Upper lobe of left lung (tissue), 6 donors: ENCODE results near the gene RASD1. TPM values are rescaled to one million over a fixed set of nuclear protein-coding genes. Genes with fewer than 3 reads are reported as not detected.
A peak's percentile ranks its signal among the peaks of the same experiment; 100 is the strongest.

Source experiments
- ATAC-seq, 2 donors: fragments of 200-7000 bp; cut with Tn5 transposase; one replicate each; pipeline ENCODE4 v1.9.1; 2022; ENCODE audit warnings: mild to moderate bottlenecking in 2 of 2, moderate library complexity in 2 of 2; ENCODE audit not compliant: low FRiP score in 2 of 2
- DNase-seq, 2 donors: peaks; one replicate each; pipeline ENCODE4 v3.0.0-alpha.2; 2019 to 2020
- H3K27ac ChIP-seq, 4 donors: fragments of 200-600 bp; sonication (generic); one replicate each; pipeline ENCODE4 v1.5.1; 2016 to 2019
- H3K27me3 ChIP-seq, 4 donors: fragments of 200-600 bp; sonication (generic); one replicate each; pipeline ENCODE4 v1.5.1; 2017 to 2019
- H3K36me3 ChIP-seq, 4 donors: fragments of 200-600 bp; sonication (generic); one replicate each; pipeline ENCODE4 v1.5.1; 2016 to 2019
- H3K4me1 ChIP-seq, 4 donors: fragments of 200-600 bp; sonication (generic); one replicate each; pipeline ENCODE4 v1.5.1; 2018 to 2019
- H3K4me3 ChIP-seq, 4 donors: fragments of 200-600 bp; sonication (generic); one replicate each; pipeline ENCODE4 v1.5.1; 2017 to 2019; ENCODE audit warnings: mild to moderate bottlenecking in 2 of 4, moderate library complexity in 1 of 4
- H3K9me3 ChIP-seq, 4 donors: fragments of 200-600 bp; sonication (generic); one replicate each; pipeline ENCODE4 v1.5.1; 2018 to 2019
- EP300 ChIP-seq, 4 donors: sonication (generic); formaldehyde crosslinking; IDR thresholded peaks; one replicate each; pipeline ENCODE4 v1.5.1; 2017; ENCODE audit warnings: antibody characterized with exemption in 4 of 4, control low read depth in 2 of 4
- POLR2A ChIP-seq, 4 donors: fragments of 450-650 bp; IDR thresholded peaks; one replicate each; pipeline ENCODE4 v1.5.1; 2016 to 2017; ENCODE audit warnings: antibody characterized with exemption in 4 of 4, mild to moderate bottlenecking in 2 of 4
- POLR2AphosphoS5 ChIP-seq, 2 donors: sonication (generic); formaldehyde crosslinking; IDR thresholded peaks; one replicate each; pipeline ENCODE4 v1.5.1; 2017; ENCODE audit warnings: antibody characterized with exemption in 2 of 2
- WGBS, 2 donors: methylation state at CpG; one replicate each; pipeline ENCODE4 v1.1.5; 2017 to 2018; 5-methylcytosine and 5-hydroxymethylcytosine counted together
- total RNA-seq, 6 donors: library from RNA; depleted of rRNA in 4 of 6; stranded (reverse); fragments of >200 nt in 4 of 6; gene quantifications; one replicate each; pipeline versions ENCODE4 v1.1.0 to v1.2.1, GENCODE V29; 2016 to 2021
- TF ChIP-seq, protein P1 (sequence below), 6 experiments: fragments of 450-650 bp in 4 of 6; fragments of 200-600 bp in 2 of 6; sonication (generic) in 2 of 6; IDR thresholded peaks; one replicate each; pipeline ENCODE4 v1.5.1; 2016 to 2019; ENCODE audit warnings: antibody characterized with exemption in 6 of 6
- donor health status: DM: no; HTN: no; CAD: no; lungs with moderate emphysema.
- donor health status: DM: no; HTN: yes; CAD: no; lungs with severe emphysema.

RASD1 gene
- total RNA-seq, 6 donors from 2014 or later: 28.5 to 68.1 (median 36.5) TPM

GRCh38 chr17:17514361-17514992, 18.3 kb upstream of the RASD1 start:
- no peaks in the 10 kb centered on the region for H3K4me1 ChIP-seq
- no peaks in the 10 kb centered on the region for H3K27me3 ChIP-seq
- TF ChIP-seq POLR2A (IDR thresholded peaks at IDR 0.05) (no peak), EP300 (IDR thresholded peaks at IDR 0.05) (no peak), POLR2AphosphoS5 (IDR thresholded peaks at IDR 0.05) (no peak)
- TF ChIP-seq, protein P1, sequence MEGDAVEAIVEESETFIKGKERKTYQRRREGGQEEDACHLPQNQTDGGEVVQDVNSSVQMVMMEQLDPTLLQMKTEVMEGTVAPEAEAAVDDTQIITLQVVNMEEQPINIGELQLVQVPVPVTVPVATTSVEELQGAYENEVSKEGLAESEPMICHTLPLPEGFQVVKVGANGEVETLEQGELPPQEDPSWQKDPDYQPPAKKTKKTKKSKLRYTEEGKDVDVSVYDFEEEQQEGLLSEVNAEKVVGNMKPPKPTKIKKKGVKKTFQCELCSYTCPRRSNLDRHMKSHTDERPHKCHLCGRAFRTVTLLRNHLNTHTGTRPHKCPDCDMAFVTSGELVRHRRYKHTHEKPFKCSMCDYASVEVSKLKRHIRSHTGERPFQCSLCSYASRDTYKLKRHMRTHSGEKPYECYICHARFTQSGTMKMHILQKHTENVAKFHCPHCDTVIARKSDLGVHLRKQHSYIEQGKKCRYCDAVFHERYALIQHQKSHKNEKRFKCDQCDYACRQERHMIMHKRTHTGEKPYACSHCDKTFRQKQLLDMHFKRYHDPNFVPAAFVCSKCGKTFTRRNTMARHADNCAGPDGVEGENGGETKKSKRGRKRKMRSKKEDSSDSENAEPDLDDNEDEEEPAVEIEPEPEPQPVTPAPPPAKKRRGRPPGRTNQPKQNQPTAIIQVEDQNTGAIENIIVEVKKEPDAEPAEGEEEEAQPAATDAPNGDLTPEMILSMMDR (IDR thresholded peaks at IDR 0.05): no peak
- DNase-seq (no peak), ATAC-seq (no peak)
- no peaks in the 10 kb centered on the region for H3K9me3 ChIP-seq
- WGBS, 2 donors: 92 to 95% methylated on average over 6 to 16 of the region's 16 CpGs
- H3K27ac ChIP-seq: no peak overlapping the region
- no peak overlapping the region for H3K4me3 ChIP-seq
- no peaks in the 10 kb centered on the region for H3K36me3 ChIP-seq

- DNase-seq: no peak
- WGBS, 2 donors: 92 to 94% methylated on average over 7 of the region's 7 CpGs
- no peak for ATAC-seq
These were observed 17.4 kb upstream of the RASD1 start for GRCh38 chr17:17513626-17514025.

GRCh38 chr17:17512866-17513265, 16.7 kb upstream of the RASD1 start:
- no peaks in the 10 kb centered on the region for H3K9me3 ChIP-seq
- WGBS, 2 donors: 91 to 94% methylated on average over 5 of the region's 5 CpGs
- ATAC-seq (no peak), DNase-seq (no peak)
- H3K36me3 ChIP-seq: no peaks in the 10 kb centered on the region
- no peak overlapping the region for H3K4me3 ChIP-seq
- no peaks in the 10 kb centered on the region for H3K4me1 ChIP-seq
- no peak for TF ChIP-seq POLR2AphosphoS5 (IDR thresholded peaks at IDR 0.05)
- TF ChIP-seq, protein P1 (IDR thresholded peaks at IDR 0.05): no peak
- no peak for TF ChIP-seq POLR2A (IDR thresholded peaks at IDR 0.05)
- TF ChIP-seq EP300 (IDR thresholded peaks at IDR 0.05): no peak
- no peaks in the 10 kb centered on the region for H3K27me3 ChIP-seq
- no peak overlapping the region for H3K27ac ChIP-seq

More at GRCh38 chr17:17513626-17514025, 17.4 kb upstream of the RASD1 start:
- Histone ChIP-seq H3K27me3 (no peaks in the 10 kb centered on the region), H3K4me1 (no peaks in the 10 kb centered on the region), H3K27ac (no peak overlapping the region), H3K36me3 (no peaks in the 10 kb centered on the region), H3K4me3 (no peak overlapping the region), H3K9me3 (no peaks in the 10 kb centered on the region)
- TF ChIP-seq POLR2A (IDR thresholded peaks at IDR 0.05): no peak
- TF ChIP-seq POLR2AphosphoS5 (IDR thresholded peaks at IDR 0.05): no peak
- no peak for TF ChIP-seq EP300 (IDR thresholded peaks at IDR 0.05)
- TF ChIP-seq, protein P1 (IDR thresholded peaks at IDR 0.05): no peak

DNA sequence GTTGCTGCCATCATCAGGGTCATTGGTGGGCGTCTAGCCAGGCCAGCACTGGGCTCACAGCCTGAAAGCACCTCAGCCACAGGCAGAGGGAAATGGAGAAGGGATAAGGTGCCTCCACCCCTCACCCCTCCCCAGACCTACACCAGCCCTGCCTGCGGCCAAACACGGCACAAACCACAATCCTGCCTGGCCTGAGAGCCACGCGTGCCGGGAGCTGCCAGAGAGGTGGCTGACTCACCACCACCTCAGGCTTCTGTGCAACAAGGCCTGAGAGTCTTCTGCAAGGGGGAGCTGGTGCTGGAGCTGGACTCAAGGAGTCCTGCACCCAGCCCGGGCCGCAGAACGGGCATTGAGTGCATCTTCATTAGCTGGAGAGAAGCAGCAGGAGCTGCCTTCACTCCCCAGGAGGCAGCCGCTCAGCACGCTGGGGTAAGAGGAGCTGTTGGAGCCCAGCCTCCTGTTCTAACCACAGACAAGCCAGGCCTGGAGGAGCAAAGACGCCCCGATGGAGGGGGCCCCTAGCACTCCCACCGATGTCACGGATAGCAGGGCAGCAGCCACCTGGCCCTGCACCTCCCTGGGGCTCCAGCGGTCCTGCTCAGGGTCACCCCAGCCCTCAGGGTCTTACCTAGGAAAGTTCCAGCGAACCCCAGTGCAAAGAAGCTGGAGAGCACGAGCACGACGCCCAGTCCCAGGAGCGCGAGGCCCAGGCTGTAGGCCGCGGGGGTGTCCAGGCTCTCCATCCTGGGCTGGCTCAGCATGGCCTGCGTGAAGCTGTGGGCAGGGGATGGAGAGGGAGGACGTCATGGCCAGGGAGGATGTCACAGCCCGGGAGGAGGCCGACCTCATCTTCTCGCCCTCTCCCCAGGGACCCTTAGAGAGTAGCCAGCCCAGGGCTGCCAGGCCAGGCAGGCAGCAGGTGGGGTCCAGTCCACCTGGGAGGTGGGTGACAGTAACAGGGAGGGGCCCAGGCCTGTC, 16.0 kb upstream of the RASD1 start:
- Histone ChIP-seq H3K4me3 (no peak overlapping the region), H3K9me3 (no peaks in the 10 kb centered on the region), H3K4me1 (peaks cover 0 to 3% (median under 1%) of the 10 kb centered on the region in 4 donors), H3K27me3 (no peaks in the 10 kb centered on the region), H3K36me3 (no peaks in the 10 kb centered on the region), H3K27ac (no peak overlapping the region)
- ATAC-seq (peak in 1 of 2 donors; percentile 52), DNase-seq (no peak)
- TF ChIP-seq, protein P1 (IDR thresholded peaks at IDR 0.05): no peak
- TF ChIP-seq EP300 (IDR thresholded peaks at IDR 0.05) (no peak), POLR2A (IDR thresholded peaks at IDR 0.05) (no peak), POLR2AphosphoS5 (IDR thresholded peaks at IDR 0.05) (no peak)
- WGBS, 2 donors: 87 to 97% methylated on average over 10 to 16 of the region's 29 CpGs
